ENCODE measurements around the gene TEX9. TPM values are rescaled to one million over a fixed set of nuclear protein-coding genes. Genes with fewer than 3 reads are reported as not detected.

TEX9 gene
- total RNA-seq, 1 donor from 2014 or later = 31.3 TPM

DNA sequence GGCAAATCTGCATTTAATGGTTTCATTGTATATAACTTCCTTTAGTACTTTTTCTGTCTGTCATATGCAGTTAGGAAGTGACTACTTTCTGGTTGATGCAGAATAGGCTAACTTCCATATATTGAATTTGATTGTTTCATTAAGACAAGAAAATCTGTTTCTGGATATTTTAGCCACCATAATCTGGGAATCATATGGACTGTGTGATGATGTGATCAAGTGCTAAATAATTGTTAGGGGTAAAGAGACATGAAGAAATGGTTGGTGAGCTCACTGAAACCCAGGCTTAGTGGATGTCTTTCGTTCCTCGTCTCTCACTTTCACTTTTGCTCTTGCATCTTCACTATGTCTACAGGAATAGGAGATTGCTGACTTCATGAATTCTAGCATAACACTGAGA, 103.2 kb downstream of the TEX9 start:
- Mint-ChIP-seq H3K27ac (peak overlapping the region; percentile 80), H3K27me3 (no peaks in the 10 kb centered on the region), H3K4me3 (peak overlapping the region; percentile 78), H3K9me3 (no peaks in the 10 kb centered on the region), H3K4me1 (peaks cover 21% of the 10 kb centered on the region), H3K36me3 (ENCODE audit: low read depth) (peaks cover 2% of the 10 kb centered on the region)
- ChIA-PET POLR2A (no interaction called here), CTCF (interaction anchor here (1.1 to 1.6 kb wide), 2 partner anchors 20 to 23 kb away, joined by 3 to 6 read pairs; no protein-coding TSS in a partner anchor)
- TF ChIP-seq, protein P1, sequence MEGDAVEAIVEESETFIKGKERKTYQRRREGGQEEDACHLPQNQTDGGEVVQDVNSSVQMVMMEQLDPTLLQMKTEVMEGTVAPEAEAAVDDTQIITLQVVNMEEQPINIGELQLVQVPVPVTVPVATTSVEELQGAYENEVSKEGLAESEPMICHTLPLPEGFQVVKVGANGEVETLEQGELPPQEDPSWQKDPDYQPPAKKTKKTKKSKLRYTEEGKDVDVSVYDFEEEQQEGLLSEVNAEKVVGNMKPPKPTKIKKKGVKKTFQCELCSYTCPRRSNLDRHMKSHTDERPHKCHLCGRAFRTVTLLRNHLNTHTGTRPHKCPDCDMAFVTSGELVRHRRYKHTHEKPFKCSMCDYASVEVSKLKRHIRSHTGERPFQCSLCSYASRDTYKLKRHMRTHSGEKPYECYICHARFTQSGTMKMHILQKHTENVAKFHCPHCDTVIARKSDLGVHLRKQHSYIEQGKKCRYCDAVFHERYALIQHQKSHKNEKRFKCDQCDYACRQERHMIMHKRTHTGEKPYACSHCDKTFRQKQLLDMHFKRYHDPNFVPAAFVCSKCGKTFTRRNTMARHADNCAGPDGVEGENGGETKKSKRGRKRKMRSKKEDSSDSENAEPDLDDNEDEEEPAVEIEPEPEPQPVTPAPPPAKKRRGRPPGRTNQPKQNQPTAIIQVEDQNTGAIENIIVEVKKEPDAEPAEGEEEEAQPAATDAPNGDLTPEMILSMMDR (IDR thresholded peaks at IDR 0.05) = no peak
- ATAC-seq (ENCODE audit: low read depth) (no peak), DNase-seq (no peak)
- intact Hi-C loops (cut with micrococcal nuclease) = loop anchor here (5.0 to 10.0 kb wide), 4 partner anchors 139 to 1236 kb away; partner anchors contain the start of genes POLR2M and ZNF280D

DNA sequence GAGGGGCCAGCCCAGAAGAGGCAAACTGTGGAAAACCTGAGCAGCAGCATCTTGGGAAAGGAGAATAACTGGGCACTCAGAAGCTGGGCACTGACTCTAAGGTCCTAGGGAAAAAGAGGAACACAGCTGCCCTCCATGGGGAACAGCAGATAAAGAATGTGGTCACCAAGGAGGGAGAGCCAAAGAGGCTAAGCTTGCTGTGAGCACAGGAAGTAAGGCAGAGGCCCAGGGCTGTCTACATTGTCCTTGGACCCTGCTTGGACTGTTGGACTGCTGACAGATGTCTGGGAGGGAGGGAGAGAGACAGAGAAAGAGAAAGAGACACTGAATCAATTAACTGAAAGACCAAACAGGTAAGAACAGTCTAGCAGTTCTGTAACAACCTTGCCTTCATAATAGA, 104.3 kb downstream of the TEX9 start:
- intact Hi-C loops (cut with micrococcal nuclease) = loop anchor here (5.0 to 10.0 kb wide), 4 partner anchors 138 to 1235 kb away; partner anchors contain the start of genes POLR2M and ZNF280D
- Mint-ChIP-seq H3K27me3 (no peaks in the 10 kb centered on the region), H3K4me3 (no peak overlapping the region), H3K4me1 (peaks cover 19% of the 10 kb centered on the region), H3K9me3 (no peaks in the 10 kb centered on the region), H3K27ac (no peak overlapping the region), H3K36me3 (ENCODE audit: low read depth) (peaks cover 2% of the 10 kb centered on the region)
- no peak for DNase-seq
- ATAC-seq (ENCODE audit: low read depth) = no peak
- POLR2A ChIA-PET = interaction anchor here (0.6 kb wide), 1 partner anchor 830 kb away, joined by 4 read pairs; no protein-coding TSS in a partner anchor
- CTCF ChIA-PET = interaction anchor here (1.6 kb wide), 1 partner anchor 22 kb away, joined by 6 read pairs; no protein-coding TSS in a partner anchor
- TF ChIP-seq, protein P1 (IDR thresholded peaks at IDR 0.05) = no peak

DNA sequence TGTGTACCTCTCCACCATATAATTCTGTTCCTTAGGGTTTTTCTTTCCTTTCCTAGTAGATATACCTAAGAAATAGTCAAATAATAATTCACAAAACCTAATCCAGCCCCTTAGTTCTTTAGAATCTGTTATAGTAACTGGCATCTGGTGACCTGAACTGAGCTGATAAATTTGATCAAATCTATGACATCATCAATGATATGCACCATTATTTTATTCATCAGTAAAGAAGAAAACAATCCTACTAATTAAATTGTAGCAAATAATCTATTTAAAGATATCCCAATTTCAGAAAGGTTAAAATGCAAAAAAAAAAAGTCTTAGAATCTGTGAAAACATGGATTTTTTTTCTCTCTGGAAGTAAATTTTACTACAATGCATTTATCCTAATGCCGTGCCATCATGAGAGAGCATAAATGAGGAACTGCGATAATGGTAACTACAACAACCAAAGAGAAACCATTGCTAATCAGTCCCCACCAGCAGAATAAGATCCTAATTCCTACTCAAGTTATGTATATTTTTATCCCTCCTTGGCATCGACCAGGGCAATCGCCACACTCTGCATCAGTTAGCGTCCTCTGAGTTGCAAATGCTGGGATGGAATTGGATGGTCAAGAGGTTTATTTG, 106.3 kb downstream of the TEX9 start:
- DNase-seq (no peak), ATAC-seq (ENCODE audit: low read depth) (no peak)
- intact Hi-C loops (cut with micrococcal nuclease) = no loop called here
- no peaks in the 10 kb centered on the region for H3K9me3 Mint-ChIP-seq
- no peak overlapping the region for H3K27ac Mint-ChIP-seq
- H3K36me3 Mint-ChIP-seq (ENCODE audit: low read depth) = no peaks in the 10 kb centered on the region
- no peaks in the 10 kb centered on the region for H3K27me3 Mint-ChIP-seq
- no peak overlapping the region for H3K4me3 Mint-ChIP-seq
- TF ChIP-seq, protein P1 (IDR thresholded peaks at IDR 0.05) = no peak
- ChIA-PET CTCF (no interaction called here), POLR2A (no interaction called here)
- peaks cover 10% of the 10 kb centered on the region for H3K4me1 Mint-ChIP-seq

DNA sequence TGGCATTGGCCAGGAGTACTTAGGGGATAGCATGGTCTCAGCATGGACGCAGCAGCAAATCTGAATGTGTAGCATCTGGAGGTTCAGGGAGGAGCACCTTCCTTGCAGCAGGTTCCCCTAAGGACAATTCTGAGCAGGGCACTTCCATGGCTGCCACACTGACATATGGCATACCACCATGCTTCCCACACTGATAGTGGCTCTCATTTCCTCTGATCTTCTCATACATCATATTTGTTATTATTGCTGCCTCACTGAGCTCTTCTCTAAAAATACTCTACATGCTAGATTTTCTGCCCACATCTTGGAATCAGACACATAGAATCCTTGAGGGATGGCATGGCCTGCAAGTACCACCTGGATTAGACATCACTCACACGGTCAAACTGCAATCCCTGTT, 107.1 kb downstream of the TEX9 start:
- DNase-seq (no peak), ATAC-seq (ENCODE audit: low read depth) (no peak)
- TF ChIP-seq, protein P1 (IDR thresholded peaks at IDR 0.05) = no peak
- no peaks in the 10 kb centered on the region for H3K36me3 Mint-ChIP-seq (ENCODE audit: low read depth)
- no peaks in the 10 kb centered on the region for H3K27me3 Mint-ChIP-seq
- ChIA-PET POLR2A (no interaction called here), CTCF (no interaction called here)
- no peak overlapping the region for H3K4me3 Mint-ChIP-seq
- H3K9me3 Mint-ChIP-seq = no peaks in the 10 kb centered on the region
- H3K27ac Mint-ChIP-seq = no peak overlapping the region
- intact Hi-C loops (cut with micrococcal nuclease) = no loop called here
- peaks cover 10% of the 10 kb centered on the region for H3K4me1 Mint-ChIP-seq

DNA sequence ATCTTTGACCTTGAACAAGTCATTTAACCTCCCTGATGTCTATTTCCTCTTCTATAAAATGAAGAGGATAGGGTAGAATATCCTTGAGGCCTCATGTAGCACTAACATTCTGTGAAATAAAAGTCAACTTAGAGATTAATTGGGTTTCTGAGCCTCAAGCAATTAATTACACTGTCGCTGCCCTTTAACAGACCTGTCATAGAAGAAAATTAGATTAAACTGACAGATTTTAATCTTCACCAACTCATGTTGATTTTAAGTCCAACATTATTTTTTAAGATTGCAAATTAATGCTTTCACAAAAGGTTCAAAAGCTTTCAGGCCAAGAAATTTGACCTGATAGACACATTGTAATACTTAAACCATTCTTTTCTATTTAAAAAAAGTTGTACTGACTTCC, 107.8 kb downstream of the TEX9 start:
- ChIA-PET CTCF (no interaction called here), POLR2A (no interaction called here)
- no peaks in the 10 kb centered on the region for H3K9me3 Mint-ChIP-seq
- ATAC-seq (ENCODE audit: low read depth) (no peak), DNase-seq (no peak)
- no peak overlapping the region for H3K4me3 Mint-ChIP-seq
- H3K27ac Mint-ChIP-seq = no peak overlapping the region
- H3K27me3 Mint-ChIP-seq = no peaks in the 10 kb centered on the region
- TF ChIP-seq, protein P1 (IDR thresholded peaks at IDR 0.05) = no peak
- intact Hi-C loops (cut with micrococcal nuclease) = no loop called here
- peaks cover 9% of the 10 kb centered on the region for H3K4me1 Mint-ChIP-seq
- no peaks in the 10 kb centered on the region for H3K36me3 Mint-ChIP-seq (ENCODE audit: low read depth)
